Measurements from ENCODE around the gene C19orf47.

DNA sequence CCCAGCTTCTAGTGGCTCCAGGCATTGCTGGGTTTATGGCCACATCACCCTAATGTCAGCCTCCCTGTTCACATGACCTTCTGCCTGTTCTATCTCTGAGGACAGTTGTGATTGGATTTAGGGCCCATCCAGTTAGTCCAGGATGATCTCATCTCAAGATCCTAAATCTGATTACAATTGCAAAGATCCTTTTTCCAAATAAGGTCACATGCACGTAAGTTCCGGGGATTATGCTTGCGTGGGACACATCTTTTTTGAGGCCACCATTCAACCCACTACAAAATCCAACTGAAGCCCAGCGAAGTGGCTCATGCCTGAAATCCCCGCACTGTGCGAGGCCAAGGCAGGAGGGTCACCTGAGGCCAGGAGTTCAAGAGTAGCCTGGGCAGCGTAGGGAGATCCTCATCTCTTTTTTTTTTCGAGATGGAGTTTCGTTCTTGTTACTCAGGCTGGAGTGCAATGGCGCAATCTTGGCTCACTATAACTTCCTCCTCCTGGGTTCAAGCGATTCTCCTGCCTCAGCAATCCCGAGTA lies 12.6 kb upstream of the C19orf47 start:
- TF ChIP-seq ESRRG (CRISPR knock-in tag; IDR thresholded peaks at IDR 0.05) (no peak), SNAI2 (CRISPR knock-in tag; IDR thresholded peaks at IDR 0.05) (no peak)
